GM13977 (cell line): ENCODE results near the gene AK9.
A peak's percentile ranks its signal among the peaks of the same experiment; 100 is the strongest.
"Not testable (repeated sequence)": the region's sequence is repeated elsewhere in the genome, so short reads cannot be mapped to it uniquely, and the experiment has no call there.

Experiments
- DNase-seq: peaks from one replicate; pipeline ENCODE4 v3.0.0; 2012; ENCODE audit warnings: low spot score
- in situ Hi-C: fragments of 300-500 bp; cut with MboI; formaldehyde crosslinking; loops from one replicate; pipeline ENCODE4 v1.12.0; 2022; ENCODE audit warnings: low sequenced_read_pairs, low pct_unique_long_range_greater_than_20kb, mixed read lengths, inconsistent platforms; ENCODE audit not compliant: unreplicated experiment
- TF ChIP-seq, protein P1 (sequence below): IDR thresholded peaks from 2 replicates; pipeline ENCODE4 v1.5.1; 2012; ENCODE audit warnings: mild to moderate bottlenecking, control low read depth; ENCODE audit not compliant: insufficient read depth; ENCODE audit errors: extremely low read depth, missing control alignments

AK9 gene

DNA sequence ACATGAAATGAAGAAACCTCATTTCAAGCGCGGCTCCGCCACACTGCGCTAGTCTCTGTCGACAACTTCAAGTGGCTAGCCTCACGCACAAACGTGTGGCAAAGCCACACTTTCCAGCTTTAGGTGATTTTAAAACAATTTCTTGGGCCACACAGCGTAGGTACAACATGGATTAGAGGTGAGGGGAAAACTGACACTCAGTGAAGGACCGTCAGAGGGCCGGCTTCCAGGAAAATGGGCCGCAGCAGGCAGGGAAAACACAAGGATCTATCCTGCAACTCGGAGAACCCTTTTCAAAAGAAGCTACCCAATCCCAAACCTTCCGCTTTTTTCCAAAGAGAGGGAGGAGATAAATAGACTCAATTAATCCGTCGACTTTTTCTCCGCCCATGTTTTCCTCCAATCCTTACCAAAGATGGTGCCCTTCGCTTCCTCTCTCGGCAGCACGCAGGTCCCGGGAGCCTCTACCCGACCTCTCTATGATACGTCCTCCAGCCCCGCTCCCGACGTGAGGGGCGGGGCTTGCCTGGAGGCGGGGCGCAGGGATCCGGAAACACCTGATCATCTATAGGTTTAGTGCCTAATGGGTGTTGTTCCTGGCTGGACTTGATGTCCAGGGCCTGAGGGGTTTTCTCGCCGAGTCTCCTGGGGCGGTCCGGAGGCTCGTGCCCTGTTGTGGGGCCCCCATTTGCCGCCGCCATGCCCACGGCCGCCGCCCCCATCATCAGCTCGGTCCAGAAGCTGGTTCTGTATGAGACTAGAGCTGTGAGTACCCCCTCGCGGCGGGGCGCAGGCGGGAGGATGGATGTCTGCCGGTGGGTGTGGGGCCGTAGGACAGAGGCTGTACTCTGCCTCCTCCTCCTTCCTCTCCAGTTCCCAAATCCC is at the start of gene AK9, which contains the start of gene FIG4:
TSS of gene AK9 (minus strand) at position 466 of the 885 bp plus-strand sequence. CDS start 15,457 bp downstream, outside the sequence.
TSS of gene FIG4 (plus strand) at position 560 of the 885 bp plus-strand sequence. CDS start at position 700, 140 bp downstream.
- DNase-seq = peak; percentile 89
- in situ Hi-C loops = loop anchor here (25.0 kb wide), 1 partner anchor 179 kb away; no protein-coding TSS in a partner anchor
- TF ChIP-seq, protein P1, sequence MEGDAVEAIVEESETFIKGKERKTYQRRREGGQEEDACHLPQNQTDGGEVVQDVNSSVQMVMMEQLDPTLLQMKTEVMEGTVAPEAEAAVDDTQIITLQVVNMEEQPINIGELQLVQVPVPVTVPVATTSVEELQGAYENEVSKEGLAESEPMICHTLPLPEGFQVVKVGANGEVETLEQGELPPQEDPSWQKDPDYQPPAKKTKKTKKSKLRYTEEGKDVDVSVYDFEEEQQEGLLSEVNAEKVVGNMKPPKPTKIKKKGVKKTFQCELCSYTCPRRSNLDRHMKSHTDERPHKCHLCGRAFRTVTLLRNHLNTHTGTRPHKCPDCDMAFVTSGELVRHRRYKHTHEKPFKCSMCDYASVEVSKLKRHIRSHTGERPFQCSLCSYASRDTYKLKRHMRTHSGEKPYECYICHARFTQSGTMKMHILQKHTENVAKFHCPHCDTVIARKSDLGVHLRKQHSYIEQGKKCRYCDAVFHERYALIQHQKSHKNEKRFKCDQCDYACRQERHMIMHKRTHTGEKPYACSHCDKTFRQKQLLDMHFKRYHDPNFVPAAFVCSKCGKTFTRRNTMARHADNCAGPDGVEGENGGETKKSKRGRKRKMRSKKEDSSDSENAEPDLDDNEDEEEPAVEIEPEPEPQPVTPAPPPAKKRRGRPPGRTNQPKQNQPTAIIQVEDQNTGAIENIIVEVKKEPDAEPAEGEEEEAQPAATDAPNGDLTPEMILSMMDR = peak; percentile 47

DNA sequence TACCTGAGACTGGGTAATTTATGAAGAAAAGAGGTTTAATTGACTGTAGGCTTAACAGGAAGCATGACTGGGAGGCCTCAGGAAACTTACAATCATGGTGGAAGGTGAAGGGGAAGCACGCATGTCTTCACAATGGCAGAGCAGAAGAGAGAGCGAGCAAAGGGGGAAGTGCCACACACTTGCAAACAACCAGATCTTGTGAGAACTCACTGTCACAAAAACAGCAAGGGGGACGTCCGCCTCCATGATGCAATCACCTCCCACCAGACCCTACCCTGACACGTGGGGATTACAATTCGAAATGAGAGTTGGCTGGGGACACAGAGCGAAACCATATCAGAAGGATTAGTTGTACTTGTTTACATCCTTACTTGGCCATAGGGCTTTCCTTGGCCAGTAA is 49.8 kb upstream of the AK9 start:
- TF ChIP-seq, protein P1 = no peak
- no peak for DNase-seq
- in situ Hi-C loops = no loop called here

DNA sequence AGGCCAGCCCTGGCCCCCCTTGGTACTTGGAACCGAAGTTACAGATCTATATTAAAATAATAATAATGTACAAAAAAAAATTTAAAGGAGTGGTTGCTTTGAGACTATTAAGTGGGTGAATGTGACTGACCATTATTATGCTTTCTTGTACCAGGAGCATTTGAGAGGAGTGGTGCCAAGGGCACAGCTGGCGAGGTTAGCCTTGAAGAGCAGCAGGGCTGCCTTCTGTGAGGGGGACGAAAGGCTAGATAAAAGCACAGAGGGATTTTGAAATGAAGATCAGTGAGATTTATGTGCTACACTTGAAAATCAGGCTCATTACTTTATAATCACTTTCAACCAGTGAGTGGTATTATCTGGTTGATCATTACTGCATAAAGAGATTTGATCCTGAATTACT is 48.7 kb upstream of the AK9 start:
- TF ChIP-seq, protein P1 = no peak
- no peak for DNase-seq
- in situ Hi-C loops = no loop called here

DNA sequence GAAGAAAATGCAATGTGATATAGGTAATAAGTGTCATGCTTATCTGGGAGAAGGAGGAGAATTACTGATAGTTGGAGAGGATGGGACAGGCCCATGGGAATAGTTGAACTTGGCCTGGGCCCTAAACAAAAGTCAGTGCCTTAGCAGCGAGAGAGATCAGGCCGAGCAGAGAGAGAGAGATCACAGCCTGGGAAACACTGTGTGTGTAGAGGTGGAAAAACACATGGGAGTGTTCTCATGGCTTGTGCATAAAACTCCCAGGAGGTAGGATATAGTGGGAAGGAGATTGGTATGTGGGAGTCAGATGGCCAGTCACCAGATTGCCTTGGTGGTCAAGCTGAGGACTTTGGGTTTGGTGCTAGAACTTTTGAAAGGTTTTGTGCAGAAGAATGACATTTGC is 47.7 kb upstream of the AK9 start:
- no peak for DNase-seq
- TF ChIP-seq, protein P1 = no peak
- in situ Hi-C loops = no loop called here

DNA sequence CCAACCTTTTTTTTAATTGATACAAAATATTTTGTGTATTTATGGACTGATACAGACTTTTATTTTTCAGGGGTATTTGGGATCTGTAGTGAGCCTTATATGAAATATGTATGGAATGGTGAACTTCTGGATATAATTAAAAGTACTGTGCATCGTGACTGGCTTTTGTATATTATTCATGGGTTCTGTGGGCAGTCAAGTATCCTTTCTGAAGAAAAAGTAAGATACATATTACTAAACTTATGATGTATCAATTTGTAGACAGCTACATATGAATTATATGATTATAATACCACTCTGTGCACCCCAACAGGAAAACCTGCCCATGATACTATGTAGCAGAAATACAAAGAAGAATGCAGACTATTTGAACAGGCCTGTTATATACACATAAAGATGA is 47.3 kb upstream of the AK9 start:
- TF ChIP-seq, protein P1 = no peak
- in situ Hi-C loops = no loop called here
- no peak for DNase-seq

DNA sequence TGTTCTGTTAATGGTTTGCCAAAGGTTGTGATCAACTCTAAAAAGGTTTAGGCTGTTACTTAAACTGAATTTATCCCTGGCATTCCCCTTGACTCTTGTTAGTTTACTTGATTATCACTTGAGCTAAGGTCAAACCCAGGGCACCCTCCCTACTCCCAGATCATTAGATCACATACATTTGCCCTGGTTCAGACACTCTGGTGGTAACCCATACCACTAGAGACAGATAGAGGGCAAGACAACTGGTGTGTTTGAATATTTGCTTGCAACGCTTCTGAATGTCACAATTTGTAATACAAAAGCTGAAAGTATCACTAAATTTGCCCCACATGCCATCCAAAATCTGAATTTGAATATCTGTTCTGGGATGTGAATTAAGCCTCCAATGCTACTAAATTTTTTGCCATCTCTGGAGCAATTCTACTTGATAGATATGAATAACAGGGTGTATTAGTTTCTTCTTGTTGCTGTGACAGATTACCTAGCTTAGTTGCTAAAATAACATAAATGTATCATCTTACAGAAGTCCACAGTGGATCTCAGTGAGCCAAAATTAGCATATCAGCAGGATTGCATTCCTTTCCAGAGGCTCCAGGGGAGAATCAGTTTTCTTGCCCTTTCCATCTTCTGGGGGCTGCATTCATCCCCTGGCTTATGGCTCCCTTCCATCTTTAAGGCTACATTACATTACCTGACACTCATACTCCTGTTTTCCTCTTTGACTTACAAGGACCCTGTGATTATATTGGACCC is 45.4 kb upstream of the AK9 start:
- DNase-seq = no peak
- TF ChIP-seq, protein P1 = no peak
- in situ Hi-C loops = no loop called here

DNA sequence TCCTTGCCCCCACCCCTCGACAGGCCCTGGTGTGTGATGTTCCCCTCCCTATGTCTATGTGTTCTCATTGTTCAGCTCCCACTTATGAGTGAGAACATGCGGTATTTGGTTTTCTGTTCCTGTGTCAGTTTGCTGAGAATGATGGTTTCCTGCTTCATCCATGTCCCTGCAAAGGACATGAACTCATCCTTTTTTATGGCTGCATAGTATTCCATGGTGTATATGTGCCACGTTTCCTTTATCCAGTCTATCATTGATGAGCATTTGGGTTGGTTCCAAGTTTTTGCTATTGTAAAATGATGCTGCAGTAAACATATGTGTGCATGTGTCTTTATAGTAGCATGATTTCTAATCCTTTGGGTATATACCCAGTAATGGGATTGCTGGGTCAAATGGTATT is 34.2 kb upstream of the AK9 start:
- DNase-seq, in situ Hi-C loops: not testable (repeated sequence)
